Glomerular endothelial cell (primary cell): ENCODE data around the gene RBP3. TPM values are rescaled to one million over a fixed set of nuclear protein-coding genes. Genes with fewer than 3 reads are reported as not detected.
"Not testable (repeated sequence)": the region's sequence is repeated elsewhere in the genome, so short reads cannot be mapped to it uniquely, and the experiment has no call there.

Source experiments
- DNase-seq: peaks from one replicate; pipeline ENCODE4 v3.0.0-alpha.2; 2011; ENCODE audit warnings: low read depth, low spot score; ENCODE audit errors: extremely low read depth
- total RNA-seq: library from RNA; depleted of rRNA; stranded (reverse); fragments of >200 nt; gene quantifications from 2 replicates; pipeline ENCODE4 v1.2.3, GENCODE V29; 2015

RBP3 gene
- total RNA-seq, 1 donor from 2014 or later: not detected

- DNase-seq: no peak
Observed at GRCh38 chr10:47370015-47370767, 22.0 kb downstream of the RBP3 start.

- no peak for DNase-seq
Observed at GRCh38 chr10:47370878-47371277, 22.7 kb downstream of the RBP3 start.

- no peak for DNase-seq
Observed at GRCh38 chr10:47371629-47372485, 23.7 kb downstream of the RBP3 start.

- no peak for DNase-seq
Observed at GRCh38 chr10:47372726-47373125, 24.6 kb downstream of the RBP3 start.

GRCh38 chr10:47374611-47375536 lies 26.7 kb downstream of the RBP3 start:
- no peak for DNase-seq

GRCh38 chr10:47376522-47377220 lies 28.5 kb downstream of the RBP3 start:
- no peak for DNase-seq

- DNase-seq: no peak
Observed at GRCh38 chr10:47378183-47378510, 30.0 kb downstream of the RBP3 start.

GRCh38 chr10:47378606-47379444 lies 30.7 kb downstream of the RBP3 start:
- no peak for DNase-seq

GRCh38 chr10:47379445-47379785 lies 31.3 kb downstream of the RBP3 start:
- DNase-seq: no peak

GRCh38 chr10:47379901-47380300 lies 31.7 kb downstream of the RBP3 start:
- DNase-seq: no peak

- no peak for DNase-seq
Observed at GRCh38 chr10:47380341-47381102, 32.4 kb downstream of the RBP3 start.

GRCh38 chr10:47381103-47381395 lies 32.9 kb downstream of the RBP3 start:
- no peak for DNase-seq

- DNase-seq: no peak
Observed at GRCh38 chr10:47381427-47382379, 33.5 kb downstream of the RBP3 start.

- DNase-seq: no peak
Observed at GRCh38 chr10:47383261-47384147, 35.3 kb downstream of the RBP3 start.

GRCh38 chr10:47384148-47384921 lies 36.2 kb downstream of the RBP3 start, which contains the start of gene ZNF488:
ZNF488 (minus strand) TSS chr10:47384293; CDS start chr10:47368829, 15,464 bp downstream.
- DNase-seq: no peak

- not testable (repeated sequence) for DNase-seq
Observed at GRCh38 chr10:47386104-47386503, 37.9 kb downstream of the RBP3 start.
